OCI-LY7 (cell line): ENCODE measurements around the gene PACS2.

ENCODE experiments used
- CTCF ChIP-seq: fragments of 200-600 bp; sonication (generic); conservative IDR thresholded peaks from 2 replicates; pipeline ENCODE4 v1.5.1; 2014; ENCODE audit warnings: mild to moderate bottlenecking, antibody characterized with exemption, low read length, moderate library complexity, mixed read lengths
- EZH2phosphoT487 ChIP-seq: fragments of 200-600 bp; sonication (generic); IDR thresholded peaks from 2 replicates; pipeline ENCODE4 v1.6.1; 2018; ENCODE audit warnings: low read depth, borderline replicate concordance, mild to moderate bottlenecking, mixed run types, antibody characterized with exemption, low read length, moderate library complexity, mixed read lengths

- TF ChIP-seq CTCF: no peak
- TF ChIP-seq EZH2phosphoT487: no peak
Measured at GRCh38 chr14:105388110-105388951, 73.8 kb downstream of the PACS2 start.
